ENCODE results near the gene NUDT5. TPM values are rescaled to one million over a fixed set of nuclear protein-coding genes. Genes with fewer than 3 reads are reported as not detected.

NUDT5 gene
- total RNA-seq, 4 donors from 2014 or later, result 12.5 to 38.9 (median 17.8) TPM

- WGBS, 2 donors (ENCODE audit: low coverage in 1 of 2), result 94 to 95% methylated on average over 3 to 7 of the region's 7 CpGs
- Histone ChIP-seq H3K9me3 (no peaks in the 10 kb centered on the region), H3K4me1 (peaks cover 0 to 12% (median 5%) of the 10 kb centered on the region in 4 donors), H3K27ac (no peak overlapping the region), H3K4me3 (no peak overlapping the region), H3K36me3 (peaks cover 0 to 29% (median 5%) of the 10 kb centered on the region in 4 donors), H3K27me3 (no peaks in the 10 kb centered on the region)
- TF ChIP-seq POLR2AphosphoS5 (IDR thresholded peaks at IDR 0.05) (no peak), POLR2A (IDR thresholded peaks at IDR 0.05) (no peak), CTCF (IDR thresholded peaks at IDR 0.05) (no peak), EP300 (IDR thresholded peaks at IDR 0.05; ENCODE audit: low read depth) (no peak)
- intact Hi-C loops (cut with DNase I; ENCODE audit: low total_unique reads) (no loop called here), in situ Hi-C loops (cut with MboI; ENCODE audit: low pct_ligation_motif_present in 1 of 4, low pct_unique_long_range_greater_than_20kb in 1 of 4, low sequenced_read_pairs in 3 of 4) (no loop called here)
- no peak for DNase-seq
Measured at GRCh38 chr10:12184165-12184564, 11.5 kb downstream of the NUDT5 start.

GRCh38 chr10:12181065-12181775 lies 14.5 kb downstream of the NUDT5 start:
- WGBS, 2 donors (ENCODE audit: low coverage in 1 of 2), result 78 to 89% methylated on average over 5 to 13 of the region's 13 CpGs
- H3K4me1 ChIP-seq, result peaks cover 0 to 7% (median 0%) of the 10 kb centered on the region in 4 donors
- in situ Hi-C loops (cut with MboI; ENCODE audit: low pct_ligation_motif_present in 1 of 4, low pct_unique_long_range_greater_than_20kb in 1 of 4, low sequenced_read_pairs in 3 of 4), result no loop called here
- no peak overlapping the region for H3K4me3 ChIP-seq
- peak; percentile 20 for DNase-seq
- H3K36me3 ChIP-seq, result peaks cover 0 to 56% (median 20%) of the 10 kb centered on the region in 4 donors
- H3K27ac ChIP-seq, result no peak overlapping the region
- no peaks in the 10 kb centered on the region for H3K9me3 ChIP-seq
- H3K27me3 ChIP-seq, result no peaks in the 10 kb centered on the region
- TF ChIP-seq POLR2A (IDR thresholded peaks at IDR 0.05), result no peak
- TF ChIP-seq CTCF (IDR thresholded peaks at IDR 0.05), result no peak
- TF ChIP-seq POLR2AphosphoS5 (IDR thresholded peaks at IDR 0.05), result no peak
- TF ChIP-seq EP300 (IDR thresholded peaks at IDR 0.05; ENCODE audit: low read depth), result no peak
- intact Hi-C loops (cut with DNase I; ENCODE audit: low total_unique reads), result no loop called here

DNA sequence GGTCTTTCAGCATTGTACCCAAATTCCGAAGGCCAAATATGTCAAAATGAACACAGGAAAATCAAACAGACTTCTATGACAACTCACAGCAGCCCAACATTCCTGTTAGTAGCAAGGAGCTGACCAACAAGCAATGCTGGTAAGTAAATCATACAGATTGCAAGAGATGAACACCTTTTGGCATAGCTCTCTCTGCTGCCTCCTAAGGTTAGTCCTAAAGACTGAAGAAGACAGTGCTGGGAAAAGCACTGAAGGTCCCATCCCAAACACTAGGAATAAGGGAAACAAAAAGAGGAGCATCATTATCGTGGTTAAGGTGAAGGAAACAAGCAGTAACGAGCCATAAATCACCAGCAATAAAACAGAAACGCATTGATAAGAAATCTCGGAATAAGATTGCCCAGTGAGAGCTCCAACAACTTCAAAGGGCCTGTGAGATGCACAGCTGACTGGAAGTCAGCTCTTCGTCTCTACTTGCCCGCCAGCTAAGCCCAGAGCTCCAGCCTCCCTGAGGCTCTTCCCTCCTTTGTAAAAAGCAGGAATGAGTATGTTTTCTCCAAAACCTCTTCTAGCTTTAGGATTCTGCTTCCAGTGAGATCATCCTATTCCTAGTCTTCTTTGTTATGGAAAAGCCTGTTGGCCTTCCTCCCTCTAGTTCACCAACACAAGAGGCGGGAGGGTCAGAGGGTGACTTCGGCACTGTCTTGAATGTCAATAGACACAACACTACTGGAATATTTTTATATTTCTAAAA lies 15.3 kb downstream of the NUDT5 start:
- no peak for TF ChIP-seq POLR2A (IDR thresholded peaks at IDR 0.05)
- TF ChIP-seq CTCF (IDR thresholded peaks at IDR 0.05), result no peak
- no peak for TF ChIP-seq POLR2AphosphoS5 (IDR thresholded peaks at IDR 0.05)
- TF ChIP-seq EP300 (IDR thresholded peaks at IDR 0.05; ENCODE audit: low read depth), result no peak
- in situ Hi-C loops (cut with MboI; ENCODE audit: low pct_ligation_motif_present in 1 of 4, low pct_unique_long_range_greater_than_20kb in 1 of 4, low sequenced_read_pairs in 3 of 4), result no loop called here
- WGBS, 2 donors (ENCODE audit: low coverage in 1 of 2), result 51 to 63% methylated on average over 9 of the region's 9 CpGs
- Histone ChIP-seq H3K27me3 (no peaks in the 10 kb centered on the region), H3K9me3 (no peaks in the 10 kb centered on the region), H3K36me3 (peaks cover 0 to 55% (median 23%) of the 10 kb centered on the region in 4 donors), H3K4me1 (peaks cover 0 to 7% (median 0%) of the 10 kb centered on the region in 4 donors), H3K4me3 (no peak overlapping the region), H3K27ac (no peak overlapping the region)
- intact Hi-C loops (cut with DNase I; ENCODE audit: low total_unique reads), result no loop called here
- DNase-seq, result no peak

GRCh38 chr10:12179606-12180170 lies 16.0 kb downstream of the NUDT5 start:
- in situ Hi-C loops (cut with MboI; ENCODE audit: low pct_ligation_motif_present in 1 of 4, low pct_unique_long_range_greater_than_20kb in 1 of 4, low sequenced_read_pairs in 3 of 4) (no loop called here), intact Hi-C loops (cut with DNase I; ENCODE audit: low total_unique reads) (no loop called here)
- no peak for TF ChIP-seq EP300 (IDR thresholded peaks at IDR 0.05; ENCODE audit: low read depth)
- TF ChIP-seq POLR2AphosphoS5 (IDR thresholded peaks at IDR 0.05), result no peak
- TF ChIP-seq POLR2A (IDR thresholded peaks at IDR 0.05), result no peak
- no peak for TF ChIP-seq CTCF (IDR thresholded peaks at IDR 0.05)
- no peaks in the 10 kb centered on the region for H3K27me3 ChIP-seq
- peaks cover 0 to 51% (median 25%) of the 10 kb centered on the region in 4 donors for H3K36me3 ChIP-seq
- no peak overlapping the region for H3K4me3 ChIP-seq
- DNase-seq, result no peak
- H3K9me3 ChIP-seq, result no peaks in the 10 kb centered on the region
- no peak overlapping the region for H3K27ac ChIP-seq
- WGBS, 2 donors (ENCODE audit: low coverage in 1 of 2), result 70 to 84% methylated on average over 3 to 4 of the region's 4 CpGs
- H3K4me1 ChIP-seq, result peaks cover 0 to 7% (median 0%) of the 10 kb centered on the region in 4 donors
